LNCaP clone FGC (cell line): ENCODE data around the gene CNIH1.
"Not testable (repeated sequence)": the region's sequence is repeated elsewhere in the genome, so short reads cannot be mapped to it uniquely, and the experiment has no call there.

Experiments used
- DNase-seq: peaks from one replicate; pipeline ENCODE4 v3.0.0-alpha.2; 2011; ENCODE audit warnings: low read depth
- H3K4me3 ChIP-seq: 2 replicates; pipeline ENCODE4 v1.5.1; 2011; ENCODE audit warnings: mild to moderate bottlenecking, low read depth, low read length, control low read depth
- TF ChIP-seq, protein P1 (sequence below): IDR thresholded peaks from 2 replicates; pipeline ENCODE4 v1.5.1; 2012; ENCODE audit warnings: mild to moderate bottlenecking; ENCODE audit not compliant: control insufficient read depth, insufficient read depth; ENCODE audit errors: extremely low read depth

CNIH1 gene

DNA sequence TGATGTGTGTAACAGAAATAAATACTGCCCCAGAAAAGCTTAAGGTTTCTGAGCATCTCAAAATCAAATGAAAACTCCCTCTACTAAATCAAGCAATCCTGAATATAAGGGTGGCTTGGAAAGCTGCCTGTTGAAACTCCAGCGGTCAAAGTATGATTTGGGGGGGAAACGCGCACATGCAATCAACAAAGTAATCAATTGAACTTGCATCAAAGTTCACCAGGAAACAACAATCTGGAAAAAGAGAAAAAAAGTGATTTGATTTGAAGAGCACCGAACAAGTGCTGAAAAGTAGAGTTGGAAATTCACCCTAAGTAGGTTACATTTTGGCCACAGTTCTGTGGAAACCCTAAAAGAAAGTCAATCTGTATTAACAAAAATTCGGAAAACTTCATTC, 700 bp downstream of the CNIH1 start:
- no peak for DNase-seq
- H3K4me3 ChIP-seq: peak overlapping the region; percentile 76
- TF ChIP-seq, protein P1, sequence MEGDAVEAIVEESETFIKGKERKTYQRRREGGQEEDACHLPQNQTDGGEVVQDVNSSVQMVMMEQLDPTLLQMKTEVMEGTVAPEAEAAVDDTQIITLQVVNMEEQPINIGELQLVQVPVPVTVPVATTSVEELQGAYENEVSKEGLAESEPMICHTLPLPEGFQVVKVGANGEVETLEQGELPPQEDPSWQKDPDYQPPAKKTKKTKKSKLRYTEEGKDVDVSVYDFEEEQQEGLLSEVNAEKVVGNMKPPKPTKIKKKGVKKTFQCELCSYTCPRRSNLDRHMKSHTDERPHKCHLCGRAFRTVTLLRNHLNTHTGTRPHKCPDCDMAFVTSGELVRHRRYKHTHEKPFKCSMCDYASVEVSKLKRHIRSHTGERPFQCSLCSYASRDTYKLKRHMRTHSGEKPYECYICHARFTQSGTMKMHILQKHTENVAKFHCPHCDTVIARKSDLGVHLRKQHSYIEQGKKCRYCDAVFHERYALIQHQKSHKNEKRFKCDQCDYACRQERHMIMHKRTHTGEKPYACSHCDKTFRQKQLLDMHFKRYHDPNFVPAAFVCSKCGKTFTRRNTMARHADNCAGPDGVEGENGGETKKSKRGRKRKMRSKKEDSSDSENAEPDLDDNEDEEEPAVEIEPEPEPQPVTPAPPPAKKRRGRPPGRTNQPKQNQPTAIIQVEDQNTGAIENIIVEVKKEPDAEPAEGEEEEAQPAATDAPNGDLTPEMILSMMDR: no peak

DNA sequence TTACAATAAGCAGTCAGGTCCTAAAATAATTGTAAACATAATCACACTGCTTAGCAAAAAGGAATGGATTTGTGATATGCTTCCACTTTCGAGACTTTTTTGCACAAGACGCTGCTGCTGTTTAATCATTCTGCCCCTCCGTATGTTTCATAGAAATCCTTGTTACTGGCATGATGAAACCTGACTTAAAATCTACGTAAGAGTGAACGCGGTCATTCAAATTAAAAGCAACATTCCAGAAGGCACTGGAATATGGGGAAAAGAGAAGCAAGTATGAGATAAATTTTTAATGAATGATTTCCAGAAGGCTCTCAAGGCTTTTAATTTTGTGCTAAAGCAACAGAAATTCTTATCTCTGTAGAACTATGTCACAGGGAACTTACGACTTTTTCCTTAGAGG, 1.1 kb downstream of the CNIH1 start:
- TF ChIP-seq, protein P1: no peak
- H3K4me3 ChIP-seq: peak overlapping the region; percentile 76
- DNase-seq: no peak

DNA sequence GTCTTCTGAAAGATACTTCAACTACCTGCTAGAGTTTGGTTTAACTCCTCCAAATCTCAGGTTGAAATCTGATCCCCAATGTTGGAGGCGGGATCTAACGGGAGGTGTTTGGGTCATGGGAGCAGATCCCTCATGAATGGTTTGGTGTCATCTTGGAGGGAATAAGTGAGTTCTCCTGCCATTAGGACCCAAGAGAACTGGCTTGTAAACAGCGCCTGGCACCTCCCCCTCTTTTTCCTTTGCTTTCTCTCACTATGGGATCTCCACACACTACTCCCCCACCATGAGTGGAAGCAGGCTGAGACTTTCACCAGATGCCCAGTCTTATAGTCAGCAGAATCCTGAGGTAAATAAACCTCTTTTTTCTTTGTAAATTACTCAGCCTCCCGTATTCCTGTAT, 2.5 kb downstream of the CNIH1 start:
- H3K4me3 ChIP-seq: no peak overlapping the region
- no peak for DNase-seq
- TF ChIP-seq, protein P1: no peak

DNA sequence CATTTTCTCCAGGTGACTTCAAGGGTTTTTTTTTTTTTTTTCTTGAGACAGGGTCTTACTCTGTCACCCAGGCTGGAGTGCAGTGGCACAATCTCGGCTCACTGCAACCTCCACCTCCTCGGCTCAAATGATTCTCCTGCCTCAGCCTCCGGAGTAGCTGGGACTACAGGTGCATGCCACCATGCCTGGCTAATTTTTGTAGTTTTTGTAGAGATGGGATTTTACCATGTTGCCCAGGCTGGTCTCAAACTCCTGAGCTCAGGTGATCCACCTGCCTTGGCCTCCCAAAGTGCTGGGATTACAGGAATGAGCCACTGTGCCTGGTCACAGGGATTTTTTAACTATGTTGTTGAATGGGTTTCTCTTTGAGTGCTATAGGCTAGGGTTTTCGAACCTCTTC, 3.2 kb downstream of the CNIH1 start:
- H3K4me3 ChIP-seq, DNase-seq: not testable (repeated sequence)

DNA sequence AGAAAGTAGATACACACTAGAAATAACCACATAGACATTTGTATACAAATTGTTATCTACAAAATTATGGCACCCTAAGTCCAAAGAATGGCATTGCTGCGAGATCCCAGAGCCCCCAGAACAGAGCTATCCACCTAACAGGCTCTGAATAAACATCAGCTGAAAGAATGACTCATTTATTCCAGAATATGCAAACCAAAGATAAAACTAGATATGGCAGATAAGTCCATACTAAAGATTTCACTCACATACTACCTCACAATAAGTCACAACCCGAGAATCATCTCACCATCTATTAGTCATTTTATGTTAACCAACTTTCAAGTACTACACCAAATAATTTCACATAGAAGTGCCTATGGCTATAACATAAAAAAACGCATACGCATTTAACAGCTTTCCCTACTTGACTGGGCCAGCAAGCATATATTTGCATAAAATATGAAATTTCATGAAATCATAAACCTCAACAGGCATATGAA, 5.6 kb downstream of the CNIH1 start:
- TF ChIP-seq, protein P1: no peak
- H3K4me3 ChIP-seq: no peak overlapping the region
- DNase-seq: no peak

DNA sequence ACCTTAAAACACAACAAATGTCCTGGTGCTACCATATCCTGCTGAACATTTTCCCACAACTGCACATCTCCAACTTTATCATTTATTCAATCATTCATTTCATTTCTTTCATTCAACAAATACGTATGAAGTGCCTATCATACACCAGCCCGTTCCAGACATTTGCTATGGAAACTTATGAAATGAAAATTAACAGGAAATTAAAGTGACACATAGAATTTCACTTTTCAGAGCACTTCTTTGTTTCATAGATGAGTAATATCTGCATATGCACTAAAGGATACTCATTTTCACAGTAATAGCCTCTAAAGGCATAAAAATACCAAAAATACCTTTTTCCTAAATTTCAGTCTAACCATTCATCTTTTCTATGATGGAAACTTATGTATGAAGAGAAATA, 12.6 kb downstream of the CNIH1 start:
- TF ChIP-seq, protein P1: no peak
- H3K4me3 ChIP-seq: no peak overlapping the region
- DNase-seq: no peak

DNA sequence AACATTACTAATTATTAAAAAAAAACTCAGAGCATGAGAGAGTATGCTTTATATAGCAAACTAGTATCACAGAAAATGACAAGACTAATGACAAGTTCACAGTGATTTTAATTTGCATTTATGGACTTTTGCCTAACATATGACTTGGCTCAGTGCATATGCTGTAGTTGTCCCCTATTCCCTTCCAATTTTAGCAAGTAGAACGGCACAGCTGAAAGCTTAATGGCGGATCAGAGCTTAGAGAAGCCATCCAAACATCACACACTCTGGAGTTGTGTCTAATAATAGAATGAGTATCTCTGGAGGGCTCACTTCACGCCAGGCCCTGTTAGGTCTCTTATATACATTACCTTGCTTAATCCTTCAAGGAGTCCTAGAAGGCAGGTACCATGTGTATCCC, 13.3 kb downstream of the CNIH1 start:
- H3K4me3 ChIP-seq: no peak overlapping the region

More for the DNA sequence above, 13.3 kb downstream of the CNIH1 start:
- no peak for DNase-seq
- TF ChIP-seq, protein P1: no peak
